ENCODE measurements around the gene CD47.
A peak's percentile ranks its signal among the peaks of the same experiment; 100 is the strongest.

The CD47 gene

DNA sequence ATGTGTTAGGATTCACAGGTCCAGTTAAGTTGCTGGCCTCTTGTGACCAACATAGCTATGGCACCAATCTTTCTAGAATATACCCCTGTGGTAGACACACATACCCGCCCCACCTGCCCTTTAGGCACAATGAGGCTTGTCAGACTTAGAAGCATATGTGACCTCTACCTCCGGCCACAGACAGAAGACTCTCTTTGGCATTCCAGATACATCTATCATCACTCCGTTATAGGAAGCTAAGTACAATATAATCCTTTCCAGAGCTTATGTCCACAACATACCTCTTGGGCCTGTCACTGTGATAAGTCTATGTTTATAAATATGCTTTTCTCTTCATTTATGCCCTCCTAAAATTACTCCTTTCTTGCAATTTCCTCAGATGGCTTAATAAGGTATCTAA, 39.8 kb downstream of the CD47 start:
- DNase-seq (ENCODE audit: low spot score in 2 of 2): no peak
- Mint-ChIP-seq H3K27me3 (no peaks in the 10 kb centered on the region), H3K27ac (ENCODE audit: low read depth) (no peak overlapping the region), H3K4me1 (peaks cover 40% of the 10 kb centered on the region), H3K4me3 (no peak overlapping the region), H3K36me3 (ENCODE audit: insufficient read depth) (peaks cover 63% of the 10 kb centered on the region), H3K9me3 (no peaks in the 10 kb centered on the region)
- no peak for ATAC-seq (replicated peaks; ENCODE audit: extremely low read depth, poor library complexity, severe bottlenecking)

- DNase-seq (ENCODE audit: low spot score in 2 of 2) (no peak), ATAC-seq (replicated peaks; ENCODE audit: extremely low read depth, poor library complexity, severe bottlenecking) (no peak)
- peaks cover 54% of the 10 kb centered on the region for H3K36me3 Mint-ChIP-seq (ENCODE audit: insufficient read depth)
- no peaks in the 10 kb centered on the region for H3K27me3 Mint-ChIP-seq
- no peak overlapping the region for H3K4me3 Mint-ChIP-seq
- peaks cover 39% of the 10 kb centered on the region for H3K4me1 Mint-ChIP-seq
- H3K27ac Mint-ChIP-seq (ENCODE audit: low read depth): peak overlapping the region; percentile 8
- H3K9me3 Mint-ChIP-seq: no peaks in the 10 kb centered on the region
Observed at GRCh38 chr3:108047987-108048386, 42.8 kb downstream of the CD47 start.

DNA sequence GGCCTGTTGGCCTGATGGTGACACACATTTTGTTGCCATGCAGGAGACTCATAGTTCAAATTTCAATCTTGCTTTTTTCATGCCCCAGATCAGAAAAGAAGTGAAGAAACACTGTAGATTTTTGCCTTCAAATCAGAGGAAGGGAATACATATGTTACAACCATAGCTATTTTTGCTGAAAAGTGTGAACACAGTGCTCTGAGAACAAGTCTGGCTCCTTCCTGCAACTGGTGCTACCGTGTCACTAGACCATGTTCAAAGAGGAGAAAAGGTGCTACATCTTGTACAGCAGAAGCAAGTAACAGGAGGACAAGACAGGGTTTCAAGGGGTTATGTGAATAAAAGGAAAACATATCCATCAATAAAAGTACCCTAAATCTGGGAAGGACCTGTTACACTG, 44.6 kb downstream of the CD47 start:
- no peak for ATAC-seq (replicated peaks; ENCODE audit: extremely low read depth, poor library complexity, severe bottlenecking)

DNA sequence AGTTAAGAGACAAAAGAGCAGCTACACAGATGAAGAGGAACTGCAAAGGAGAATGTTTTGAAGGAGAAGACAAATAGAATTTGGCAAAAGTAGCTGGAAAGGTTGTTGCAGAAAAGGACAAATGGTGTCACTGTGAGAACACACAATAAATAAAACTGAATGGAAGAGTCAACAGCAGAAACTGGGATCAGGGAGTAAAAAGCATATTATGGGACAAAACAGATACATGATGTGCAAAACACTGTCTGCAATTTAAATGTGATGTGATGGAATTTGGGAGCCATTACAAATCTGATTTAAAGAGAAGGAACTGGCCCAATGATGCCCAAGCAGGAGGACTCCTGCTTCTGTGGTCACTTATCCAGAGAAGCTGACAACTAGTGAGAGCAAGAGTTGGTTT, 46.1 kb downstream of the CD47 start:
- Mint-ChIP-seq H3K4me1 (peaks cover 28% of the 10 kb centered on the region), H3K27me3 (no peaks in the 10 kb centered on the region), H3K4me3 (no peak overlapping the region), H3K27ac (ENCODE audit: low read depth) (peak overlapping the region; percentile 19), H3K36me3 (ENCODE audit: insufficient read depth) (peaks cover 45% of the 10 kb centered on the region), H3K9me3 (no peaks in the 10 kb centered on the region)
- ATAC-seq (replicated peaks; ENCODE audit: extremely low read depth, poor library complexity, severe bottlenecking): no peak
- DNase-seq (ENCODE audit: low spot score in 2 of 2): no peak

More for the DNA sequence above, 44.6 kb downstream of the CD47 start:
- no peak for DNase-seq (ENCODE audit: low spot score in 2 of 2)
- Mint-ChIP-seq H3K27me3 (no peaks in the 10 kb centered on the region), H3K4me3 (no peak overlapping the region), H3K27ac (ENCODE audit: low read depth) (no peak overlapping the region), H3K4me1 (peaks cover 28% of the 10 kb centered on the region), H3K36me3 (ENCODE audit: insufficient read depth) (peaks cover 54% of the 10 kb centered on the region), H3K9me3 (no peaks in the 10 kb centered on the region)

DNA sequence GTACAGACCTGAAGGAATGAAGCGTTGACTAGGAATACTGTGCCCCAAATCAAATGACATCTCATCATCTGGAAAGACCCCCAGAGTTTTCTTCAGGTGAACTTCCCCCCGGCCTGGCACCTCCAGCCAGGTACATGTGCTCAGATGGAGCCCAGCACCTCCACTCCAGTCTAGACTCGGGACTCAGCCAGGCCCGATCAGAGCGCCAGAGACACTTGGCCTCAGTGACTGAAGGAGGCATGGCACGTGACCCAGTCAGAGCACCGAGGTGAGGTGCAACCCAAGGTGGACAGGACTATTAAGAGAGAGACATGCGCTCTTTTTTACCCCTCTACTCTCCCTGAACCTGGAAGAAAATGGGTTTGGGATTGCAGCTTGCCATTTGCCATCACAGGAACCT, 48.5 kb downstream of the CD47 start:
- Mint-ChIP-seq H3K4me1 (peaks cover 28% of the 10 kb centered on the region), H3K4me3 (no peak overlapping the region), H3K9me3 (no peaks in the 10 kb centered on the region), H3K36me3 (ENCODE audit: insufficient read depth) (peaks cover 31% of the 10 kb centered on the region), H3K27ac (ENCODE audit: low read depth) (no peak overlapping the region), H3K27me3 (no peaks in the 10 kb centered on the region)
- ATAC-seq (replicated peaks; ENCODE audit: extremely low read depth, poor library complexity, severe bottlenecking): no peak
- DNase-seq (ENCODE audit: low spot score in 2 of 2): no peak

GRCh38 chr3:108041253-108041652, 49.6 kb downstream of the CD47 start:
- Mint-ChIP-seq H3K36me3 (ENCODE audit: insufficient read depth) (peaks cover 26% of the 10 kb centered on the region), H3K4me3 (no peak overlapping the region), H3K4me1 (peaks cover 18% of the 10 kb centered on the region), H3K9me3 (no peaks in the 10 kb centered on the region), H3K27ac (ENCODE audit: low read depth) (no peak overlapping the region), H3K27me3 (no peaks in the 10 kb centered on the region)
- ATAC-seq (replicated peaks; ENCODE audit: extremely low read depth, poor library complexity, severe bottlenecking) (no peak), DNase-seq (ENCODE audit: low spot score in 2 of 2) (no peak)

GRCh38 chr3:108037770-108038169, 53.1 kb downstream of the CD47 start:
- Mint-ChIP-seq H3K27me3 (no peaks in the 10 kb centered on the region), H3K36me3 (ENCODE audit: insufficient read depth) (peaks cover 20% of the 10 kb centered on the region), H3K4me1 (peaks cover 5% of the 10 kb centered on the region), H3K9me3 (no peaks in the 10 kb centered on the region), H3K27ac (ENCODE audit: low read depth) (no peak overlapping the region), H3K4me3 (no peak overlapping the region)
- no peak for DNase-seq (ENCODE audit: low spot score in 2 of 2)
- ATAC-seq (replicated peaks; ENCODE audit: extremely low read depth, poor library complexity, severe bottlenecking): no peak

DNA sequence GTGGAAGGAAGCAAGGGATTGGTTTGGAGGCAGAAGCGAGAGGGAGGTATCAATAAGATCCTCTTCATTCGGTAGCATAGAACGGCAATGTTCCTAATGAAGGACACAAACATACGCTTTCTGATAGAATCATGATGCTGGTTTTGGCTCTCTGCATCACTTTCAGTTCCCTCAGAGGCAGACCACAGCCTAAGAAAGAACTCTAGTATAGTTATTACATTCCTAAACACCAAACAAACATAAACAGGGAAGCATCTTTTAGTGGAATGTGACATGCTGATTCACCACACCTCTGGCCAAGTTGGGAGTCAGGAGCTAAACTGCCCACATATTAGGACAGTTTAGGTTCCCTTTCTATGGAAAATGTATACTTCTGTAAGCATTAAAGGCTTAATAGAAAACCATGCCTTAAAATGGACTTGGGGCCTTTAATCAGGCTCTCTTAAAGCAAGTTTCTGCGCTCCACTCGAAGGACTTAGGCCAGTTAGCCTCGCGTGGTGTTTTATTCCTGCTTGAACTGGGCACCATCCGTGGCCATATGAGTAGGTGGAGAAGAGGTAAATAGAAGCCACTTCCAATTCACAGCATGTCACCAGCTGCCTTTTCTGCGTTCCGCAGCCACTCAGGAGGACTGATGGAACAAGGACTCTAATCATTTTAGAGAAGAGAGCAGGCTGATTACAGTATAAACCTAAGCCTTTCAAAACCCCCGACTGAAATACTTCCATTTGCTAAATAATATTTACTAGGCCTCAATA, 53.7 kb downstream of the CD47 start:
- Mint-ChIP-seq H3K27me3 (no peaks in the 10 kb centered on the region), H3K4me3 (no peak overlapping the region), H3K36me3 (ENCODE audit: insufficient read depth) (peaks cover 17% of the 10 kb centered on the region), H3K4me1 (peaks cover 5% of the 10 kb centered on the region), H3K9me3 (no peaks in the 10 kb centered on the region), H3K27ac (ENCODE audit: low read depth) (peak overlapping the region; percentile 6)
- DNase-seq (ENCODE audit: low spot score in 2 of 2) (no peak), ATAC-seq (replicated peaks; ENCODE audit: extremely low read depth, poor library complexity, severe bottlenecking) (no peak)

DNA sequence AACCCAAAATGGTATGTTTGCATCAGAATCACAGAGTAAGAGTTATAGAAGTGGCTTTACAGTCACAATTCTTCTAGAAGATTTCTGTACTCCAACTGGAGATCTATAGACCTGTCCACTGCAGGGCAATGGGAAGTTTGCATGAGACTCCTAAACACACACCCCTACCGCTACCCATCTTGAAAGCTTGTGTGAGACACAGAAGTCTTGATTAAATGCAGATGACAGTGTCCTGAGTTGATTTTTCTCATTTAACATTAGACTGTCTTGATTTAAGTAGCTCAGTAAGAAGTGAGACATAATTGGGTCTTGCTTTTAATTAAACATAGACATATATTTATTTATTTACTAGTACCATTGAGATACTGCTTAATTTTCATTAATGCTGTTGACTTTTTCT, 54.4 kb downstream of the CD47 start:
- H3K4me1 Mint-ChIP-seq: peaks cover 5% of the 10 kb centered on the region
- no peaks in the 10 kb centered on the region for H3K27me3 Mint-ChIP-seq
- peak overlapping the region; percentile 6 for H3K27ac Mint-ChIP-seq (ENCODE audit: low read depth)
- H3K36me3 Mint-ChIP-seq (ENCODE audit: insufficient read depth): peaks cover 11% of the 10 kb centered on the region
- DNase-seq (ENCODE audit: low spot score in 2 of 2): no peak
- H3K4me3 Mint-ChIP-seq: no peak overlapping the region
- no peak for ATAC-seq (replicated peaks; ENCODE audit: extremely low read depth, poor library complexity, severe bottlenecking)
- H3K9me3 Mint-ChIP-seq: no peaks in the 10 kb centered on the region

DNA sequence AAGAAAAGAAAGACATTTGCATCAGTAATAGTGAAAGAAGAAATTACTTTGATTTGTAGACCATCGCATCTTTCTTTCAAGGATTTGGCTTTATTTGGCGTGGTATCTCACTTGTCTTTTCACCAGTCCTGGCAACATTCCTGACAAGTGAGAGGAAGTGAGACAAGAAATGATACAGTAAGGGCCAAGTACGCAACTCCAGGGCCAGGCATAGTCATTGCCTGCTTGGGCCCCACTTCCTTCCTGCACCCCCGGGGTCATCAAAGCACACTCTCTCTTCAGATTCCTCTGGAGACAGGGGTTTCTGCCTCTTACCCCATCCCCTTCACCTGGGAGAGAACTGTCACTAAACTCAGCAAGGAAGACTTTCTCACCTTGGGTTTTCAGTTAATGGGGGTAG, 55.1 kb downstream of the CD47 start:
- H3K27ac Mint-ChIP-seq (ENCODE audit: low read depth): peak overlapping the region; percentile 6
- ATAC-seq (replicated peaks; ENCODE audit: extremely low read depth, poor library complexity, severe bottlenecking): no peak
- peaks cover 9% of the 10 kb centered on the region for H3K36me3 Mint-ChIP-seq (ENCODE audit: insufficient read depth)
- no peaks in the 10 kb centered on the region for H3K27me3 Mint-ChIP-seq
- H3K4me3 Mint-ChIP-seq: no peak overlapping the region
- H3K4me1 Mint-ChIP-seq: peaks cover 5% of the 10 kb centered on the region
- no peaks in the 10 kb centered on the region for H3K9me3 Mint-ChIP-seq
- DNase-seq (ENCODE audit: low spot score in 2 of 2): no peak

DNA sequence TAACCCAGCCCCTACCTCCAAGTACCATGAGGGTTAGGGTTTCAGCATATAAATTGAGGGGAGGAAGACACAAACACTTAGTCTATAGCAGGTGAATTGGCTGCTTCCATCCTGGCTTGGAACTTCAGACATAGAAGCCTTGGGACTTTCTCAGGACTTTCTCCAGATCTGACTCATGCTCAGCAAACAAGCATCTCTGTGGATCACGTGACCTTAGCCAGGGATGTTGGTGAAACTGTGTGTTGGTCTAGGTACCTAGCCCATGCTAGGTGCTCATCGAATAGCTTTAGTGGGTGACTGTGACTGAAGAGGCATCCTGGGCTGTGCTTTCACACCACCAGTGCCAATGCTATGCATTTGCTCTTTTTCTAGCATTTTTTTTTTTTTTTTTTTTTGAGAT, 58.9 kb downstream of the CD47 start:
- no peak overlapping the region for H3K4me3 Mint-ChIP-seq
- H3K36me3 Mint-ChIP-seq (ENCODE audit: insufficient read depth): peaks cover 8% of the 10 kb centered on the region
- H3K4me1 Mint-ChIP-seq: no peaks in the 10 kb centered on the region
- no peak for ATAC-seq (replicated peaks; ENCODE audit: extremely low read depth, poor library complexity, severe bottlenecking)
- no peaks in the 10 kb centered on the region for H3K9me3 Mint-ChIP-seq
- no peaks in the 10 kb centered on the region for H3K27me3 Mint-ChIP-seq
- no peak overlapping the region for H3K27ac Mint-ChIP-seq (ENCODE audit: low read depth)
- DNase-seq (ENCODE audit: low spot score in 2 of 2): no peak

GRCh38 chr3:108030960-108031359, 59.9 kb downstream of the CD47 start:
- Mint-ChIP-seq H3K9me3 (no peaks in the 10 kb centered on the region), H3K4me1 (no peaks in the 10 kb centered on the region), H3K27ac (ENCODE audit: low read depth) (no peak overlapping the region), H3K4me3 (no peak overlapping the region), H3K27me3 (no peaks in the 10 kb centered on the region), H3K36me3 (ENCODE audit: insufficient read depth) (peaks cover 5% of the 10 kb centered on the region)
- no peak for ATAC-seq (replicated peaks; ENCODE audit: extremely low read depth, poor library complexity, severe bottlenecking)
- no peak for DNase-seq (ENCODE audit: low spot score in 2 of 2)

- ATAC-seq (replicated peaks; ENCODE audit: extremely low read depth, poor library complexity, severe bottlenecking) (no peak), DNase-seq (ENCODE audit: low spot score in 2 of 2) (no peak)
- Mint-ChIP-seq H3K36me3 (ENCODE audit: insufficient read depth) (peaks cover 5% of the 10 kb centered on the region), H3K4me3 (no peak overlapping the region), H3K27me3 (no peaks in the 10 kb centered on the region), H3K9me3 (no peaks in the 10 kb centered on the region), H3K27ac (ENCODE audit: low read depth) (no peak overlapping the region), H3K4me1 (no peaks in the 10 kb centered on the region)
Observed at GRCh38 chr3:108029466-108029865, 61.4 kb downstream of the CD47 start.

Measured in central memory CD8-positive, alpha-beta T cell (primary cell).